ENCODE measurements around the gene CD244. TPM values are rescaled to one million over a fixed set of nuclear protein-coding genes. Genes with fewer than 3 reads are reported as not detected.
A peak's percentile ranks its signal among the peaks of the same experiment; 100 is the strongest.
"Not testable (repeated sequence)": the region's sequence is repeated elsewhere in the genome, so short reads cannot be mapped to it uniquely, and the experiment has no call there.

CD244 gene
- polyA plus RNA-seq, 4 donors, result 0.10 to 0.33 (median 0.21) TPM

GRCh38 chr1:160789051-160789701 is 73.5 kb downstream of the CD244 start:
- no peak for DNase-seq (ENCODE audit: low read depth in 4 of 4, low spot score in 3 of 4)

DNA sequence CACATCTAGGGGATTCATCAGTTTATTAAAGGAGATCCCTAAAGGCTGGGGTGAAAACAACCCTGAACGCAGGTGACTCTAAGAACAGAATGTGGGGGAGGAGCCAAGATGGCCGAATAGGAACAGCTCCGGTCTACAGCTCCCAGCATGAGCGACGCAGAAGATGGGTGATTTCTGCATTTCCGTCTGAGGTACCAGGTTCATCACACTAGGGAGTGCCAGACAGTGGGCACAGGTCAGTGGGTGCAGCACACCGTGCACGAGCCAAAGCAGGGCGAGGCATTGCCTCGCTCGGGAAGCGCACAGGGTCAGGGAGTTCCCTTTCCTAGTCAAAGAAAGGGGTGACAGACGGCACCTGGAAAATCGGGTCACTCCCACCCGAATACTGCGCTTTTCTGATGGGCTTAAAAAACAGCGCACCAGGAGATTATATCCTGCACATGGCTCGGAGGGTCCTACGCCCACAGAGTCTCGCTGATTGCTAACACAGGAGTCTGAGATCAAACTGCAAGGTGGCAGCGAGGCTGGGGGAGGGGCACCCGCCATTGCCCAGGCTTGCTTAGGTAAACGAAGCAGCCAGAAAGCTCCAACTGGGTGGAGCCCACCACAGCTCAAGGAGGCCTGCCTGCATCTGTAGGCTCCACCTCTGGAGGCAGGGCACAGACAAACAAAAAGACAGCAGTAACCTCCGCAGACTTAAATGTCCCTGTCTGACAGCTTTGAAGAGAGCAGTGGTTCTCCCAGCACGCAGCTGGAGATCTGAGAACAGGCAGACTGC is 79.5 kb downstream of the CD244 start:
- DNase-seq (ENCODE audit: low read depth in 4 of 4, low spot score in 3 of 4), result not testable (repeated sequence)

DNA sequence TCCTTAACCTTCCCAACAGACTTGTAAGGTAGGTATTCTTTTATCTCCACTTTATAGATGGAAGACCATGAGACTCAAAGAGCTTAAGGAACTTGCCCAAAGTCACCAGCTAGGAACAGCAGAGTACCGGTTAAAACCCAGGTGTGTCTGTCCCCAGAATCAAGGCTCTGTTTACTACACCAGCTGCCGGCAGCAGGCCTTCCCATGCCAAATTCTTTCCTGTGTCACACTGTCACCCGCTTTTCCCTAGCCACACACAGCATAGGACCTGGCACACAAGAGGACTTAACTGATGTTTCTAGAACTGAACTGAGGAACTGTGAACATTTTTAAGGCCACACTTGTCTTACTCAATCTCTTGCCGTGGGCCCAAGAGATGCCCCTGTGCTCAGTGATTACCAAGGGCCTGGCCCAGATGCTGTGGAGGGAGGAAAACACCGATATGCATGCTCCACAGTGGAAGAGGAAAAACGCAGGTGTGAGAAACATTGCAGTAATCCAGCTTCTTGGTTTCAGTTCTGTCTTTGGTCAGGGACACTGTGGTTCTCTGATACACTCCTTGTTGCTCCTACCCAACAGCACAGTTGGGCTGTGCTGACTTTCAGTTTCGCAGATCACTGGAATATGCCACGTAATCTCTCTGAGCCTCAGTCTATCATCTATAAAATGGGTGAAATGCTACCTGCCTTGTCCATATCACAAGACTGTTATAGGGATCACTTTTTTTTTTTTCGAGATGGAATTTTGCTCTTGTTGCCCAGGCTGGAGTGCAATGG is 80.6 kb downstream of the CD244 start:
- no peak for DNase-seq (ENCODE audit: low read depth in 4 of 4, low spot score in 3 of 4)

DNA sequence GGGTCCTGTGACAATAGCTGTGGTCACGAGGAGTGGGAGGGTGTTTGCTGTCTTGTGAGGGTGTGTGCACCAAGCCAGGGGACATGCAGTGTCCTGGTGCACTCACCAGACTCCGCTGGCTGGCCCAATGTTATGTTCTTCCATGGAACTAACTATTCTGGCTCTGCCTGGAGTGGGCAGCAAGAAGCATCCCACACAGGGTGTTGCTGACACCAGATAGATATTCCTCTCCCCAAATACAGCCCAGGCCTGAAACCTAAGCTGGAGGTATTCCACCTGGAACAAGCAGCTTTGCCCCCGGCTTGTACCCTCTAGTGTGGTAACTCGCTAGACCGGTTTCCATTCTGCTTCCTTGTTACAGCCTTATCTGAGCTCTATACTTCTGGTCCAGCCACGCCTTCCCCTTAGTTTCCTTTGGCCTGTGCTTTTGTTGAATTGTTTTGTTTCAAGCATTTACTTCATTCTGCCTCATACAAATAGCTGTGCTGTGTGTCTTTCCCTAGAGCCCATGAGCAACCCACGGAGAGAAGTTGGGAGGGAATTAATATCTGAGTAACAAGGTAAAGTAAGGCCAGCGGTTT is 81.4 kb downstream of the CD244 start:
- DNase-seq (ENCODE audit: low read depth in 4 of 4, low spot score in 3 of 4), result peak; percentile 12 to 48 (median 33)

DNA sequence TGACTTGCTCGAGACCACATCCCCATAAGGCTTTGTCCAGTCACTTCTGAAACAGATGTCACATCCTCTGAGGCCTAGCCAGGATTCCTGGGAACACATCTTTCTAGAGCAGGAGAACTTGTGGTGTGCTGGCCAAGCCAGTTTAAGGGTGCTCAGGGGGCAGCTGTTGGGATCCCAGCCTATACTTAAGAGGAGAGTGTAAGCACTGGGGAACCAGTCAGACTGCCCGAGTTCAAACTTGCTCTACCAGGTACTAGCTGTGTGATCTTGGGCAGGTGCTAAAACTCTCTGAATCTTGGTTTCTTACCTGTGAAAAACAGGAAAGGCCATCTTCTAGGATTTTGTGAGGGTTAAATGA is 82.3 kb downstream of the CD244 start:
- DNase-seq (ENCODE audit: low read depth in 4 of 4, low spot score in 3 of 4), result no peak

Other genes starting within 250 kb of the CD244 start
- under 1 TPM; 0.10 to 0.18 (median 0.16) TPM for gene SLAMF1, start 215.8 kb downstream of the CD244 start, polyA plus RNA-seq (ENCODE audit: insufficient read length in 4 of 4)
- 1 to 10 TPM; 1.1 to 1.8 (median 1.5) TPM for gene CD48, start 151.1 kb downstream of the CD244 start, polyA plus RNA-seq (ENCODE audit: insufficient read length in 4 of 4)
- under 1 TPM; 0.18 to 0.61 (median 0.38) TPM for gene SLAMF7, start 123.6 kb downstream of the CD244 start, polyA plus RNA-seq (ENCODE audit: insufficient read length in 4 of 4)
- under 1 TPM in 3 of 4 donors, not detected in 1; 0.08 to 0.17 (median 0.10) TPM for gene LY9, start 66.7 kb downstream of the CD244 start, polyA plus RNA-seq (ENCODE audit: insufficient read length in 4 of 4)
- 1 to 10 TPM; 1.3 to 3.5 (median 2.1) TPM for gene ITLN1, start 22.3 kb upstream of the CD244 start, polyA plus RNA-seq (ENCODE audit: insufficient read length in 4 of 4)
- under 1 TPM in 1 of 4 donors, not detected in 3; 0.06 TPM for gene ITLN2, start 91.9 kb upstream of the CD244 start, polyA plus RNA-seq (ENCODE audit: insufficient read length in 4 of 4)
- 100 to 1,000 TPM in 1 of 4 donors, 10 to 100 TPM in 3; 81.3 to 103 (median 95.5) TPM for gene F11R, start 158.3 kb upstream of the CD244 start, polyA plus RNA-seq (ENCODE audit: insufficient read length in 4 of 4)
- gene TSTD1, start 176.1 kb upstream of the CD244 start, polyA plus RNA-seq (ENCODE audit: insufficient read length in 4 of 4), result 10 to 100 TPM; 44.6 to 80.5 (median 47.9) TPM
- gene USF1, start 183.1 kb upstream of the CD244 start, polyA plus RNA-seq (ENCODE audit: insufficient read length in 4 of 4), result 10 to 100 TPM; 55.0 to 59.3 (median 56.6) TPM
- gene ARHGAP30, start 207.0 kb upstream of the CD244 start, polyA plus RNA-seq (ENCODE audit: insufficient read length in 4 of 4), result 1 to 10 TPM; 1.8 to 2.3 (median 2.0) TPM
- gene NECTIN4, start 226.7 kb upstream of the CD244 start, polyA plus RNA-seq (ENCODE audit: insufficient read length in 4 of 4), result 1 to 10 TPM; 1.9 to 4.9 (median 3.4) TPM
- gene KLHDC9, start 235.5 kb upstream of the CD244 start, polyA plus RNA-seq (ENCODE audit: insufficient read length in 4 of 4), result 10 to 100 TPM; 15.9 to 19.9 (median 18.3) TPM